A549 (cell line): ENCODE data around the gene NIT1. TPM values are rescaled to one million over a fixed set of nuclear protein-coding genes. Genes with fewer than 3 reads are reported as not detected.
A peak's percentile ranks its signal among the peaks of the same experiment; 100 is the strongest.

Experiments
- ATAC-seq, 2 experiments: fragments of 200-7000 bp in 1 of 2; fragments of >200 bp in 1 of 2; cut with Nextera tagmentation in 1 of 2; cut with Tn5 transposase in 1 of 2; 3 replicates each; pipeline versions ENCODE4 v1.8.0 to v1.9.1; 2018 to 2020; ENCODE audit warnings: mild to moderate bottlenecking in 1 of 2, moderate library complexity in 1 of 2
- CTCF ChIA-PET: fragments of 300-600 bp; sonication (Branson Sonifier 250); formaldehyde crosslinking; extraction: SDS; loops from one replicate; lab custom pipeline; 2021; ENCODE audit warnings: antibody characterized with exemption, inconsistent platforms; lab: Yijun Ruan, JAX
- POLR2A ChIA-PET: fragments of 350-600 bp; formaldehyde crosslinking; extraction: SDS; loops from one replicate; lab custom pipeline; 2021; ENCODE audit warnings: antibody characterized with exemption, inconsistent platforms; lab: Yijun Ruan, JAX
- DNase-seq, 2 experiments: peaks; one replicate each; pipeline versions ENCODE4 v3.0.0 to v3.0.0-alpha.2; 2011 to 2016; ENCODE audit warnings: low read depth in 1 of 2, low spot score in 1 of 2
- FAIRE-seq: peaks from 2 replicates; lab custom pipeline; 2011; peaks lifted over from hg19 to GRCh38; lab: Jason Lieb, UNC
- H3K27ac ChIP-seq, 2 experiments: fragments of >200 bp; sonication (Bioruptor Twin); formaldehyde crosslinking; 3 replicates each; pipeline ENCODE4 v1.5.1; 2016 to 2017
- H3K4me1 ChIP-seq: fragments of >200 bp; sonication (Bioruptor Twin); formaldehyde crosslinking; 3 replicates; pipeline ENCODE4 v1.6.1; 2016
- H3K4me2 ChIP-seq: fragments of >200 bp; sonication (Bioruptor Twin); formaldehyde crosslinking; 3 replicates; pipeline ENCODE4 v1.6.1; 2016
- H3K4me3 ChIP-seq: fragments of >200 bp; sonication (Bioruptor Twin); formaldehyde crosslinking; 3 replicates; pipeline ENCODE4 v1.5.1; 2016
- H3K9me3 ChIP-seq: fragments of >200 bp; sonication (Bioruptor Twin); formaldehyde crosslinking; 3 replicates; pipeline ENCODE4 v1.6.1; 2016
- BCL3 ChIP-seq: fragments of >200 bp; sonication (Bioruptor Twin); formaldehyde crosslinking; IDR thresholded peaks from 3 replicates; pipeline ENCODE4 v1.6.1; 2016
- BHLHE40 ChIP-seq: IDR thresholded peaks from 2 replicates; pipeline ENCODE4 v1.6.1; 2012; ENCODE audit warnings: low read depth, low read length, inconsistent platforms
- CBX2 ChIP-seq: fragments of 200-600 bp; sonication (generic); IDR thresholded peaks from 2 replicates; pipeline ENCODE4 v1.6.1; 2016; ENCODE audit warnings: low read depth, mild to moderate bottlenecking, borderline replicate concordance
- CBX8 ChIP-seq: fragments of 200-600 bp; sonication (generic); IDR thresholded peaks from 2 replicates; pipeline ENCODE4 v1.6.1; 2016
- CHD4 ChIP-seq: fragments of 200-600 bp; sonication (generic); IDR thresholded peaks from 2 replicates; pipeline ENCODE4 v1.6.1; 2016; ENCODE audit warnings: antibody characterized with exemption, mild to moderate bottlenecking, borderline replicate concordance
- CTCF ChIP-seq: fragments of >200 bp; sonication (Bioruptor Twin); formaldehyde crosslinking; IDR thresholded peaks from 3 replicates; pipeline ENCODE4 v1.5.1; 2016
- EHF ChIP-seq: fragments of 250-450 bp; sonication (Bioruptor Pico); IDR thresholded peaks from 2 replicates; pipeline ENCODE4 v1.5.0; 2020; ENCODE audit warnings: mild to moderate bottlenecking
- FOSB ChIP-seq: fragments of 250-450 bp; sonication (Bioruptor Pico); IDR thresholded peaks from 2 replicates; pipeline ENCODE4 v1.5.0; 2020; ENCODE audit warnings: mild to moderate bottlenecking, moderate library complexity
- HES2 ChIP-seq: fragments of >200 bp; sonication (Bioruptor Twin); formaldehyde crosslinking; IDR thresholded peaks from 2 replicates; pipeline ENCODE4 v1.6.1; 2016
- HEYL ChIP-seq: fragments of 250-450 bp; sonication (Bioruptor Pico); IDR thresholded peaks from 2 replicates; pipeline ENCODE4 v1.8.0; 2021; ENCODE audit warnings: mild to moderate bottlenecking, moderate library complexity
- HMGXB4 ChIP-seq: fragments of 250-450 bp; sonication (Bioruptor Pico); IDR thresholded peaks from 2 replicates; pipeline ENCODE4 v1.5.0; 2021; ENCODE audit warnings: mild to moderate bottlenecking, moderate library complexity, borderline replicate concordance
- JUN ChIP-seq, 2 experiments: fragments of >200 bp; sonication (Bioruptor Twin); formaldehyde crosslinking; IDR thresholded peaks; 2 replicates in 1 of 2; 3 replicates in 1 of 2; pipeline ENCODE4 v1.6.1; 2016 to 2017
- KDM1A ChIP-seq: fragments of 200-600 bp; sonication (generic); IDR thresholded peaks from 2 replicates; pipeline ENCODE4 v1.6.1; 2016; ENCODE audit warnings: low read depth, mild to moderate bottlenecking
- KDM5A ChIP-seq: fragments of 200-600 bp; sonication (generic); IDR thresholded peaks from 2 replicates; pipeline ENCODE4 v1.6.1; 2016; ENCODE audit warnings: antibody characterized with exemption, mild to moderate bottlenecking
- MAFK ChIP-seq: fragments of 450-650 bp; IDR thresholded peaks from 2 replicates; pipeline ENCODE4 v1.6.1; 2014; ENCODE audit not compliant: partially characterized antibody
- MAZ ChIP-seq: fragments of 150-350 bp; IDR thresholded peaks from 2 replicates; pipeline ENCODE4 v1.6.1; 2014; ENCODE audit warnings: antibody characterized with exemption, low read depth, low read length, borderline replicate concordance
- PBX3 ChIP-seq: IDR thresholded peaks from 2 replicates; pipeline ENCODE4 v1.6.1; 2012
- PHF8 ChIP-seq: fragments of 200-600 bp; sonication (generic); IDR thresholded peaks from 2 replicates; pipeline ENCODE4 v1.6.1; 2016; ENCODE audit warnings: low read depth, mild to moderate bottlenecking, antibody characterized with exemption, moderate library complexity, borderline replicate concordance
- POLR2AphosphoS2 ChIP-seq: conservative IDR thresholded peaks from 2 replicates; pipeline ENCODE4 v1.6.1; 2012; ENCODE audit warnings: low read length, improper control_type of control experiment, inconsistent platforms
- RAD21 ChIP-seq, 2 experiments: fragments of >200 bp in 1 of 2; sonication (Bioruptor Twin) in 1 of 2; formaldehyde crosslinking in 1 of 2; IDR thresholded peaks in 1 of 2; conservative IDR thresholded peaks in 1 of 2; 2 replicates in 1 of 2; 3 replicates in 1 of 2; pipeline ENCODE4 v1.6.1; 2012 to 2018; ENCODE audit warnings: inconsistent platforms in 1 of 2
- RNF2 ChIP-seq: fragments of 200-600 bp; sonication (generic); IDR thresholded peaks from 2 replicates; pipeline ENCODE4 v1.6.1; 2016; ENCODE audit warnings: low read depth, mild to moderate bottlenecking, antibody characterized with exemption, moderate library complexity, borderline replicate concordance
- ZSCAN20 ChIP-seq: fragments of 250-450 bp; sonication (Bioruptor Pico); IDR thresholded peaks from 2 replicates; pipeline ENCODE4 v1.8.0; 2022; ENCODE audit warnings: mild to moderate bottlenecking, moderate library complexity
- WGBS: methylation state at CpG from one replicate; pipeline ENCODE4 v1.1.6; 2017; ENCODE audit errors: missing lambda C conversion rate; 5-methylcytosine and 5-hydroxymethylcytosine counted together
- polyA plus RNA-seq, 4 experiments: library from polyadenylated mRNA; depleted of rRNA in 3 of 4; stranded (reverse); fragments of >200 nt; fragmentation: RNase III in 1 of 4; extraction: RNeasy Plus Mini Kit Qiagen cat#74134 plus additional on column Dnase treatment in 1 of 4; gene quantifications; 2 replicates in 3 of 4; 3 replicates in 1 of 4; pipeline ENCODE4 v1.2.3, GENCODE V29; 2011 to 2017

NIT1 gene
- polyA plus RNA-seq, 2 of the 4 experiments (the other 2 are of a cell fraction), result 29.9 to 44.5 TPM

GRCh38 chr1:161119092-161119903 is 1.4 kb downstream of the NIT1 start:
- WGBS, result 69% methylated on average over 10 of the region's 10 CpGs
- ChIA-PET CTCF (interaction anchor here (6.1 kb wide), 1 partner anchor 21 kb away, joined by 40 read pairs; the partner anchor contains the start of gene KLHDC9), POLR2A (no interaction called here)
- Histone ChIP-seq H3K4me3 (peak overlapping the region; percentile 83; the same call in 2 of the 3 replicates), H3K4me1 (peaks cover 42% of the 10 kb centered on the region), H3K4me2 (peak overlapping the region; percentile 91), H3K9me3 (no peaks in the 10 kb centered on the region), H3K27ac (peak overlapping the region; percentile 87 to 97; a peak in 5 of 6 replicates)
- peak; percentile 85 to 89 for DNase-seq
- no peak for FAIRE-seq
- ATAC-seq, result peak; percentile 77 to 81
- TF ChIP-seq CBX8 (no peak), ZSCAN20 (CRISPR knock-in tag) (no peak), CTCF (peak; percentile 23; the same call in 2 of the 3 replicates), RAD21 (conservative IDR thresholded peaks at IDR 0.05 in 1 of 2, IDR thresholded peaks at IDR 0.05 in 1 of 2) (0 out of 5 replicates have a peak, but pooled peaks of 1 of the 2 experiments have one; percentile 9), FOSB (peak; percentile 45; the same call in 1 of the 2 replicates)

GRCh38 chr1:161121042-161121650 is 3.2 kb downstream of the NIT1 start:
- FAIRE-seq, result no peak
- TF ChIP-seq BCL3, result no peak
- no peak for TF ChIP-seq JUN (IDR thresholded peaks at IDR 0.05)
- TF ChIP-seq KDM5A, result no peak
- no peak for TF ChIP-seq HMGXB4 (CRISPR knock-in tag)
- TF ChIP-seq EHF (CRISPR knock-in tag), result no peak
- TF ChIP-seq FOSB, result no peak
- TF ChIP-seq RAD21 (conservative IDR thresholded peaks at IDR 0.05 in 1 of 2, IDR thresholded peaks at IDR 0.05 in 1 of 2), result no peak
- no peak for TF ChIP-seq HES2
- no peak for TF ChIP-seq CBX2
- TF ChIP-seq KDM1A, result no peak
- TF ChIP-seq CHD4, result no peak
- TF ChIP-seq POLR2AphosphoS2, result no peak
- no peak for TF ChIP-seq MAFK
- TF ChIP-seq MAZ, result no peak
- TF ChIP-seq BHLHE40, result no peak
- TF ChIP-seq PBX3, result no peak
- no peak for TF ChIP-seq RNF2
- TF ChIP-seq PHF8, result no peak
- TF ChIP-seq HEYL (CRISPR knock-in tag), result no peak
- no peak for TF ChIP-seq CTCF
- no peak overlapping the region for H3K4me2 ChIP-seq
- H3K9me3 ChIP-seq, result no peaks in the 10 kb centered on the region
- H3K4me1 ChIP-seq, result peaks cover 24% of the 10 kb centered on the region
- H3K27ac ChIP-seq, result no peak overlapping the region
- no peak for ATAC-seq
- POLR2A ChIA-PET, result interaction anchor here (2.0 kb wide), 1 partner anchor 11 kb away, joined by 10 read pairs; the partner anchor contains the start of gene DEDD
- CTCF ChIA-PET, result interaction anchor here (1.0 to 1.3 kb wide), 3 partner anchors 50 to 254 kb away, joined by 3 to 6 read pairs (median 3); no protein-coding TSS in a partner anchor
- 94% methylated on average over 3 of the region's 3 CpGs for WGBS
- H3K4me3 ChIP-seq, result no peak overlapping the region
- DNase-seq, result no peak
